EL (cell line): ENCODE measurements around the gene TOMM22.
"Not testable (repeated sequence)": the region's sequence is repeated elsewhere in the genome, so short reads cannot be mapped to it uniquely, and the experiment has no call there.

Experiments
- DNase-seq: peaks from one replicate; pipeline ENCODE4 v3.0.0-alpha.2; 2016

The TOMM22 gene

GRCh38 chr22:38681582-38682335 is at the start of gene TOMM22:
TOMM22 (plus strand) TSS chr22:38681957; CDS start chr22:38681979, 22 bp downstream.
- peak; percentile 88 for DNase-seq

- DNase-seq, result no peak
Measured at GRCh38 chr22:38632528-38632927, 49.2 kb upstream of the TOMM22 start.

- DNase-seq, result no peak
Measured at GRCh38 chr22:38638216-38638615, 43.5 kb upstream of the TOMM22 start.

- no peak for DNase-seq
Measured at GRCh38 chr22:38638728-38639127, 43.0 kb upstream of the TOMM22 start.

GRCh38 chr22:38641476-38642040 is 40.2 kb upstream of the TOMM22 start:
- DNase-seq, result no peak

- DNase-seq, result not testable (repeated sequence)
Measured at GRCh38 chr22:38644245-38644644, 37.5 kb upstream of the TOMM22 start.

GRCh38 chr22:38645430-38645829 is 36.3 kb upstream of the TOMM22 start:
- no peak for DNase-seq

GRCh38 chr22:38649841-38650522 is 31.8 kb upstream of the TOMM22 start:
- no peak for DNase-seq

- no peak for DNase-seq
Measured at GRCh38 chr22:38652859-38653258, 28.9 kb upstream of the TOMM22 start.

GRCh38 chr22:38653741-38654140 is 28.0 kb upstream of the TOMM22 start:
- DNase-seq, result no peak

GRCh38 chr22:38655519-38656255 is 26.1 kb upstream of the TOMM22 start:
- peak; percentile 20 for DNase-seq

- peak; percentile 85 for DNase-seq
Measured at GRCh38 chr22:38656256-38657044, 25.3 kb upstream of the TOMM22 start, which contains the start of the genes CBY1 and FAM227A. CBY1 (plus strand) TSS chr22:38656638; CDS start chr22:38668055, 11,417 bp downstream. FAM227A (minus strand) TSS chr22:38656392; CDS start chr22:38650168, 6,224 bp downstream.

GRCh38 chr22:38657045-38657909 is 24.5 kb upstream of the TOMM22 start:
- DNase-seq, result peak; percentile 36

- DNase-seq, result no peak
Measured at GRCh38 chr22:38674888-38675287, 6.9 kb upstream of the TOMM22 start.

- DNase-seq, result no peak
Measured at GRCh38 chr22:38675833-38676232, 5.9 kb upstream of the TOMM22 start.

GRCh38 chr22:38684895-38685294 is 3.1 kb downstream of the TOMM22 start:
- no peak for DNase-seq

GRCh38 chr22:38685761-38686160 is 4.0 kb downstream of the TOMM22 start:
- DNase-seq, result no peak

GRCh38 chr22:38689651-38690050 is 7.9 kb downstream of the TOMM22 start:
- no peak for DNase-seq

- no peak for DNase-seq
Measured at GRCh38 chr22:38694049-38694448, 12.3 kb downstream of the TOMM22 start.

GRCh38 chr22:38694940-38695339 is 13.2 kb downstream of the TOMM22 start:
- no peak for DNase-seq
